Endodermal cell (in vitro differentiated cells): ENCODE results near the gene GRIPAP1. TPM values are rescaled to one million over a fixed set of nuclear protein-coding genes. Genes with fewer than 3 reads are reported as not detected.

Experiments
- DNase-seq: peaks from one replicate; pipeline ENCODE4 v3.0.0-alpha.2; 2017
- H3K27ac ChIP-seq: 2 replicates; pipeline ENCODE4 v1.5.1; 2013; ENCODE audit warnings: mild to moderate bottlenecking, low read depth, low read length, moderate library complexity
- H3K27me3 ChIP-seq: 2 replicates; pipeline ENCODE4 v1.6.1; 2013; ENCODE audit warnings: mild to moderate bottlenecking, low read length, moderate library complexity; ENCODE audit not compliant: insufficient read depth, control insufficient read depth, poor library complexity, severe bottlenecking
- H3K36me3 ChIP-seq: 2 replicates; pipeline ENCODE4 v1.7.0; 2013; ENCODE audit warnings: mild to moderate bottlenecking, low read length, moderate library complexity; ENCODE audit not compliant: control insufficient read depth, insufficient read depth
- H3K4me1 ChIP-seq: one replicate; pipeline ENCODE4 v1.7.0; 2013; ENCODE audit warnings: low read length; ENCODE audit not compliant: control insufficient read depth, insufficient read depth
- H3K4me3 ChIP-seq: 2 replicates; pipeline ENCODE4 v1.5.1; 2013; ENCODE audit warnings: mild to moderate bottlenecking, low read length, moderate library complexity
- H3K9ac ChIP-seq: 2 replicates; pipeline ENCODE4 v1.6.1; 2013; ENCODE audit warnings: mild to moderate bottlenecking, low read length, moderate library complexity; ENCODE audit not compliant: poor library complexity, severe bottlenecking; ENCODE audit errors: extremely low read depth
- H3K9me3 ChIP-seq: 2 replicates; pipeline ENCODE4 v1.6.1; 2013; ENCODE audit warnings: mild to moderate bottlenecking, low read length, moderate library complexity; ENCODE audit not compliant: control insufficient read depth
- H3K27ac Mint-ChIP-seq: 2 replicates; pipeline ENCODE4 v1.8.0; 2020; ENCODE audit warnings: mixed read lengths
- H3K27me3 Mint-ChIP-seq: 2 replicates; pipeline ENCODE4 v1.8.0; 2021; ENCODE audit warnings: mild to moderate bottlenecking, mixed read lengths; ENCODE audit not compliant: insufficient read depth
- H3K36me3 Mint-ChIP-seq: 2 replicates; pipeline ENCODE4 v1.8.0; 2020; ENCODE audit warnings: low read depth, mixed read lengths
- H3K4me1 Mint-ChIP-seq: 2 replicates; pipeline ENCODE4 v1.8.0; 2020; ENCODE audit warnings: mixed read lengths
- H3K4me3 Mint-ChIP-seq: 2 replicates; pipeline ENCODE4 v1.8.0; 2020; ENCODE audit warnings: mild to moderate bottlenecking, moderate library complexity, mixed read lengths
- H3K9me3 Mint-ChIP-seq: 2 replicates; pipeline ENCODE4 v1.8.0; 2020; ENCODE audit warnings: mild to moderate bottlenecking, mixed read lengths
- WGBS, 2 experiments: methylation state at CpG; one replicate each; pipeline versions ENCODE4 v1.1.5 to v1.1.7; 2013; ENCODE audit warnings: missing lambda C conversion rate in 2 of 2, mixed read lengths in 1 of 2; ENCODE audit not compliant: insufficient coverage in 1 of 2, insufficient read length in 1 of 2; 5-methylcytosine and 5-hydroxymethylcytosine counted together
- total RNA-seq, 2 donors: library from RNA; stranded (reverse); fragmentation: NEBNext Ultra II Directional in 1 of 2; extraction: Animal tissue kit (Norgen Biotek cat#: 25700) in 1 of 2; gene quantifications; 2 replicates in 1 of 2; 3 replicates in 1 of 2; pipeline ENCODE4 v1.2.1, GENCODE V29; 2021
- TF ChIP-seq, protein P1 (sequence below): fragments of 200-600 bp; sonication (generic); conservative IDR thresholded peaks from 2 replicates; pipeline ENCODE4 v1.5.0; 2021; ENCODE audit warnings: antibody characterized with exemption, mild to moderate bottlenecking

Gene GRIPAP1
- total RNA-seq, 2 donors from 2014 or later, result 55.9 to 63.1 TPM

- peak within 1 kb of the TSS; percentile 91 for H3K4me3 Mint-ChIP-seq
Measured at GRCh38 chrX:48957477-48957826, 44.6 kb downstream of the GRIPAP1 start, which contains the start of gene OTUD5. Gene OTUD5, minus strand, starts transcription at chrX:48957607. Its CDS starts 37 bp downstream, at chrX:48957570.

DNA sequence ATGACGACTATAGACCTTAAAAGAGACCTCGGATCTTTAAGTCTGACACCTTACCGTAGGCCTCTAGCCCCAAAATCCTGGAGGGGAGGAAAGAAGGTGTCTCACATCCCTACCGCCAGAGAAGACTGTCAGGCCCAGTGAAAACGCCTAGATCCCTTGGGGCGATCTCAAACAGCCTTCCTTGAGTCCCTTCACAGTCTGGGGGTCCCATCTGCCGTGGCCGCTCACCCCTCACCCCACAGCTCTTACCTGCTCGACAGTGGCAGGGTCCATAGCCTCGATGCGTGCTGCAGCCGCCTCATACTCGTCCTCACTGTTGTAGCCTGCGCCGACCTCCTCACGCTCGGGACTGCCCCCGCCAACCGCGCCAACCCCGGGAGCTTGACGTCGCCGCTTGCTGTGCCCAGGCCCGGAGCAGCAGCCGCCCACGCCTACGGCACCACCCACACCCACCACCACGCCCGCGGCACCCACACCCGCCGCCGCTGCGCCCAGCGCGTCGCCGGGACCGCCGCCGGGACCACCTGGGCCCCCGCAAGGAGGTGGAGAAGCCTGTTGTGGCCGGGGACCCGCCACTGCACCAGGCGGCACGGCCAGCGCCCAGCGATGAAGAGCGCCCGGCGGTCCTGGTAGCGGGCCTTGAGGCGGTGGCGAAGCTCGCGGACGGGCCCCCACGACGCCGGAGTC, 45.2 kb downstream of the GRIPAP1 start:
- H3K27ac Mint-ChIP-seq, result peak overlapping the region; percentile 84
- H3K9me3 Mint-ChIP-seq, result peaks cover 63% of the 10 kb centered on the region
- no peaks in the 10 kb centered on the region for H3K27me3 Mint-ChIP-seq
- Histone ChIP-seq H3K4me3 (peak overlapping the region; percentile 84), H3K27ac (no peak overlapping the region), H3K36me3 (peaks cover 24% of the 10 kb centered on the region), H3K9me3 (no peaks in the 10 kb centered on the region), H3K9ac (peak overlapping the region; percentile 41), H3K27me3 (no peaks in the 10 kb centered on the region), H3K4me1 (no peaks in the 10 kb centered on the region)
- WGBS, 2 experiments, result 3 to 60% methylated on average over 1 to 54 of the region's 61 CpGs
- peaks cover 8% of the 10 kb centered on the region for H3K4me1 Mint-ChIP-seq
- TF ChIP-seq, protein P1, sequence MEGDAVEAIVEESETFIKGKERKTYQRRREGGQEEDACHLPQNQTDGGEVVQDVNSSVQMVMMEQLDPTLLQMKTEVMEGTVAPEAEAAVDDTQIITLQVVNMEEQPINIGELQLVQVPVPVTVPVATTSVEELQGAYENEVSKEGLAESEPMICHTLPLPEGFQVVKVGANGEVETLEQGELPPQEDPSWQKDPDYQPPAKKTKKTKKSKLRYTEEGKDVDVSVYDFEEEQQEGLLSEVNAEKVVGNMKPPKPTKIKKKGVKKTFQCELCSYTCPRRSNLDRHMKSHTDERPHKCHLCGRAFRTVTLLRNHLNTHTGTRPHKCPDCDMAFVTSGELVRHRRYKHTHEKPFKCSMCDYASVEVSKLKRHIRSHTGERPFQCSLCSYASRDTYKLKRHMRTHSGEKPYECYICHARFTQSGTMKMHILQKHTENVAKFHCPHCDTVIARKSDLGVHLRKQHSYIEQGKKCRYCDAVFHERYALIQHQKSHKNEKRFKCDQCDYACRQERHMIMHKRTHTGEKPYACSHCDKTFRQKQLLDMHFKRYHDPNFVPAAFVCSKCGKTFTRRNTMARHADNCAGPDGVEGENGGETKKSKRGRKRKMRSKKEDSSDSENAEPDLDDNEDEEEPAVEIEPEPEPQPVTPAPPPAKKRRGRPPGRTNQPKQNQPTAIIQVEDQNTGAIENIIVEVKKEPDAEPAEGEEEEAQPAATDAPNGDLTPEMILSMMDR, result no peak
- peak overlapping the region; percentile 91 for H3K4me3 Mint-ChIP-seq
- peaks cover 11% of the 10 kb centered on the region for H3K36me3 Mint-ChIP-seq
- no peak for DNase-seq

More at GRCh38 chrX:48957477-48957826, 44.6 kb downstream of the GRIPAP1 start, which contains the start of gene OTUD5:
- peaks cover 62% of the 10 kb centered on the region for H3K9me3 Mint-ChIP-seq
- H3K27me3 ChIP-seq, result no peaks in the 10 kb centered on the region
- H3K4me1 ChIP-seq, result no peaks in the 10 kb centered on the region
- WGBS, 2 experiments, result 0% methylated on average over 52 of the region's 53 CpGs; no CpG with 5 or more reads in 1 of the 2 experiments
- H3K9me3 ChIP-seq, result no peaks in the 10 kb centered on the region
- H3K4me1 Mint-ChIP-seq, result peaks cover 9% of the 10 kb centered on the region
- no peak for DNase-seq
- H3K27ac Mint-ChIP-seq, result peak within 1 kb of the TSS; percentile 100
- H3K36me3 ChIP-seq, result peaks cover 24% of the 10 kb centered on the region
- H3K27ac ChIP-seq, result peak within 1 kb of the TSS; percentile 99
- peak within 1 kb of the TSS; percentile 87 for H3K4me3 ChIP-seq
- H3K9ac ChIP-seq, result peak within 1 kb of the TSS; percentile 95
- H3K27me3 Mint-ChIP-seq, result no peaks in the 10 kb centered on the region
- TF ChIP-seq, protein P1, result no peak
- peaks cover 11% of the 10 kb centered on the region for H3K36me3 Mint-ChIP-seq

- Histone ChIP-seq H3K4me3 (no peak overlapping the region), H3K4me1 (no peaks in the 10 kb centered on the region), H3K27me3 (no peaks in the 10 kb centered on the region), H3K9me3 (no peaks in the 10 kb centered on the region), H3K27ac (no peak overlapping the region), H3K9ac (no peak overlapping the region), H3K36me3 (peaks cover 5% of the 10 kb centered on the region)
- H3K9me3 Mint-ChIP-seq, result peaks cover 45% of the 10 kb centered on the region
- H3K4me1 Mint-ChIP-seq, result peaks cover 2% of the 10 kb centered on the region
- H3K36me3 Mint-ChIP-seq, result peaks cover 15% of the 10 kb centered on the region
- H3K4me3 Mint-ChIP-seq, result no peak overlapping the region
- peak overlapping the region; percentile 30 for H3K27ac Mint-ChIP-seq
- TF ChIP-seq, protein P1, result no peak
- no peaks in the 10 kb centered on the region for H3K27me3 Mint-ChIP-seq
- DNase-seq, result no peak
- WGBS, 2 experiments, result 92% methylated on average over 1 of the region's 1 CpG; no CpG with 5 or more reads in 1 of the 2 experiments
Measured at GRCh38 chrX:48948589-48948988, 53.5 kb downstream of the GRIPAP1 start.
